Stimulated activated memory B cell treated with anti-CD40 and anti-IgM and Interleukin-4, amounts not matched to agents 10 μg/mL and 1 μg/mL and 100 μg/mL, for 72 hours (primary cell): Measurements from ENCODE around the gene BGN.

Experiments used
- ATAC-seq: fragments of 150-1000 bp; cut with Tn5 transposase; 2 replicates; pipeline ENCODE4 v1.10.0; 2021
- H3K27ac Mint-ChIP-seq: one replicate; pipeline ENCODE4 v1.8.0; 2022; ENCODE audit warnings: mild to moderate bottlenecking, mixed read lengths
- H3K27me3 Mint-ChIP-seq: one replicate; pipeline ENCODE4 v1.8.0; 2022; ENCODE audit warnings: mixed read lengths
- H3K36me3 Mint-ChIP-seq: one replicate; pipeline ENCODE4 v1.8.0; 2022; ENCODE audit warnings: mixed read lengths
- H3K4me1 Mint-ChIP-seq: one replicate; pipeline ENCODE4 v1.8.0; 2022; ENCODE audit warnings: mixed read lengths
- H3K4me3 Mint-ChIP-seq: one replicate; pipeline ENCODE4 v1.8.0; 2022; ENCODE audit warnings: mild to moderate bottlenecking, moderate library complexity, mixed read lengths
- H3K9me3 Mint-ChIP-seq: one replicate; pipeline ENCODE4 v1.8.0; 2022; ENCODE audit warnings: mixed read lengths

Gene BGN

DNA sequence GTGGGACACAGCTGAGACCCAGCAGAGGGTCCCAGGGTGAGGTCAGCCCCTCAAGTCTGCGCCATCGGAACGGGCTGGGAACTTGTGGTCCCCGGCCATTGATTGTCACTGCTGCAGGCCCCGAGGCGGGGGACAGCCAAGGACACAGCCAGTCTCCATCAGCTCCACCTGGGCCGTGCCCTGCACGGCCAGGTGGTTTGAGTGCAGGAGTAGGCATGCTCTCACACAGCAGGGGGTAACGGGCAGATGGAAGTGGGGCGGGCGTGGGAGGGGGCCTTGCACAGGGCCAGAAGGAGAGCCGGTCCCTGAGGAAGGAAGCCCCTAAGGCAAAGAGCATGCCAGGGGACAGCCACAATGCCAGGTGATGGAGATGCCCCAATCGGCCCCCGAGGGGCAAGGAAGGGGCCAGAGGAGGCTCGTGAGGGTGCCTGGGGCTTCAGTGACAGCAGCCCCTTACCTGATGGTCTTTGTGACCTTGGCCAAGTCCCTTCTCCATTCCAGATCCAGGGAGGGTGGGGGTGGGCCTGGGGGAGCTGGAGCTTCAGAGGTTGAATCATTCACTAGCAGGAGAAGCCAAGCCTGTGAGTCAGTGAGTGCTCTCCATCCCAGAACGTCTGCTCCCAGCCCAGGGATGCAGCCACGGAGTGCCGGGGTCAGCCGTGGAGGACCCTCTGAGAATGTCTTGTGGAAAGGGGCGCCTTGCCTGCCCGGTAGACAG, 24.9 kb downstream of the BGN start:
- Mint-ChIP-seq H3K4me1 (peaks cover 5% of the 10 kb centered on the region), H3K27me3 (peaks cover 35% of the 10 kb centered on the region), H3K4me3 (no peak overlapping the region), H3K9me3 (no peaks in the 10 kb centered on the region), H3K36me3 (no peaks in the 10 kb centered on the region), H3K27ac (no peak overlapping the region)
- no peak for ATAC-seq

DNA sequence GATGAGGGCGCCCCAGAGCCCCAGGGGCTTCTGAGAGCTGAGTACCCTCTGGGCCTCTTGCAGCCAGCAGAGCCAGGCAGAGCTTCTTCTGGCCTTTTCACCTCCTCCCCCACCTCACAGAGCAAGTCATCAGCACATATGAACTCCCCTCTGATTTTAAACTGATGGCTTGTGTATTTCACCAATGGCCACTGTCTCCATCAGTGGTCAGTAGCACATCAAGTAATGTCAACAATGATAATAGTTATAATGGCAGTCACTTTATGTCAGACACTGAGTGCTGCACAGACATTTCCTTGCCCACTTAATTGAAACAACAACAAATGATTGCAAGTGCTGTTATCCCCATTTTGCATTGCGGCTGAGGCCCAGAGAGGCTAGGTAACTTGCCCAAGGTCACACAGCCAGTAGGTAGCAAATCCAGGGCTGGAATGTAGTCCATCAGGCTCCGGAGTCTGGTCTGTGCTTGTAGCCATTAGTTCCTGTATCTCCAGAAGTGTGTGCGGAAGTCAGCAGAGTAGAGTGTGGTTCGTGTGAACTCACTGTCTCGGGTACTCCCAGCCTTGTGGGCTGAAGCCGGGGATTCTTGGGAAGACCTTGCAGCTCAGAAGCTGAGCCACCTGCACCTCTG, 25.6 kb downstream of the BGN start:
- Mint-ChIP-seq H3K27me3 (peaks cover 35% of the 10 kb centered on the region), H3K9me3 (no peaks in the 10 kb centered on the region), H3K36me3 (no peaks in the 10 kb centered on the region), H3K27ac (no peak overlapping the region), H3K4me3 (no peak overlapping the region), H3K4me1 (peaks cover 5% of the 10 kb centered on the region)
- no peak for ATAC-seq

DNA sequence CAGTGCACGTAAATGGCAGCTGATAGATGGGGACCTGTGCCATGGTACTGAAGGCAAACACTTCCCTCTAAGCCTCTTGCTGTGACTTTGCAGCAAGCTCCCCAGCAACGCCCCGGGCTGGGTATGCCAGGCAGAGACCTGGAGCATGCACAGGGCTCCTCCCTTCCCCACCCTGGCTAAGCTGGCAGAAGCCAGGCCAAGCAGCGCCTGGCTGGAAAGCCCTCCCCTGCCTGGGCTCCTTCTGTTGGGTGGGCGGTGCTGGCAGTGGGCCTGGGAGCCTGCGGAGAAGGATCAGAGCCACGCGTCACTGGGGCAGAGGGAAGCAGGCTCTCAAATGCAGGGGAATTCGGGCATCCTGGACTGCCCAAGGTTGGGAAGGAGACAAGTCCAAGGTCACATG, 26.3 kb downstream of the BGN start:
- Mint-ChIP-seq H3K4me3 (no peak overlapping the region), H3K36me3 (no peaks in the 10 kb centered on the region), H3K4me1 (peaks cover 5% of the 10 kb centered on the region), H3K27me3 (peaks cover 31% of the 10 kb centered on the region), H3K9me3 (no peaks in the 10 kb centered on the region), H3K27ac (no peak overlapping the region)
- ATAC-seq: no peak

DNA sequence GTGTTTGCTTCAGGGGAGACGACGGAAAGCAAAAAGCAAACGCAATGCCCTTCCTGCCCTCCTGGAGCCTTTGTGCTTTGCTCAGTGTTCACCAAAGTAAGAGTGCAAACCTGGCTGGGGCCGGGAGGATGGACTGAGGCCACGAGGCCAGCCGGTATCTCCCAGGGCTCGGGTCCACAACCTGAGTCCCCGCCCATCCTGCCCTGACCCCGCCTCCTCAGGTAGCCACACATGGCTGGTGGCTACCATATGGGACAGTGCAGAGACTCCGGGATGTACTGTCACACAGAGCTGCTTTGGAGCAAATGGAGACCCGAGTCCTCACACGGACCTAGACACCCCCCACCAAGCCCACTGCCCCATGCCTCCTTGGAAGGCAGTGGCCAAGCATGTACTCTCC, 27.5 kb downstream of the BGN start:
- Mint-ChIP-seq H3K9me3 (no peaks in the 10 kb centered on the region), H3K4me3 (no peak overlapping the region), H3K27me3 (peaks cover 39% of the 10 kb centered on the region), H3K4me1 (peaks cover 5% of the 10 kb centered on the region), H3K27ac (no peak overlapping the region), H3K36me3 (no peaks in the 10 kb centered on the region)
- no peak for ATAC-seq

DNA sequence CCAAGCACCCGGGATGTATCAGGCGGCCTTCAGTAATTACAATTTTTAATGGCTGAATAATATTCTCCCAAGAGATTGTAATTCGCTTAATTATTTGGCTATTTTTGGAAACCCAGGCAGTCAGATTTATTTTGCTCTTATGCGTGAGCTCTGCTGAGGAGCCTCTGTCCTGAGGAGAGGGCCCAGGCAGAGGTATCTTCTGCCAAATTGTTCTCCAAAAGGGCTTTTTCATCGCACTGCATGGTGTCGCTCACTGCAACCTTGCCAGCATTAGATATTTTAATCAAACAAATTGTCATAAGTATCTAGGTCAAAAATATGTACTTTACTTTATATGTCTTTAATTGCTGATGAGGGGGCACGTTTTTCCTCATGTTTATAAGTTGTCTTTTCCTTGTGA, 28.5 kb downstream of the BGN start:
- Mint-ChIP-seq H3K27ac (no peak overlapping the region), H3K27me3 (peaks cover 41% of the 10 kb centered on the region), H3K4me3 (no peak overlapping the region), H3K36me3 (no peaks in the 10 kb centered on the region), H3K9me3 (no peaks in the 10 kb centered on the region), H3K4me1 (peaks cover 5% of the 10 kb centered on the region)
- ATAC-seq: no peak

DNA sequence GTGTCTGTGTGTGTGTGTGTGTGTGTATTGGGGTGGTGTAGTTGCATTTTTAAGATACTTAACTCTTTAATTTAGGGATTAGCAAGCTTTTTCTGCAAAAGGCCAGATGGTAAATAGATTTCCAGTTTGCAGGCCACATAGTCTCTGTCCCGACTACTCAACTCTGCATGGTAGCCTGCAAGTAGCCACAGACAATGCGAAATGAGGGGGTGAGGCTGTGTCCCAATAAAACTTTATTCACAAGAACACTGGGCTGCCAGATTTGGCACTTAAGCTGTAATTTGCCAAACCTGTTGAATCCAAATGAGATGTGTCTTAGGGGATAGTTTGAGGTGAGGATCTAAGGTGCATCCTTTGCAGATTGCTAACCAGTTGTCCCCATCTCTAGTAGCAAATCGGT, 29.5 kb downstream of the BGN start:
- no peak overlapping the region for H3K27ac Mint-ChIP-seq
- no peak overlapping the region for H3K4me3 Mint-ChIP-seq
- ATAC-seq: no peak
- H3K36me3 Mint-ChIP-seq: no peaks in the 10 kb centered on the region
- H3K9me3 Mint-ChIP-seq: no peaks in the 10 kb centered on the region
- peaks cover 31% of the 10 kb centered on the region for H3K27me3 Mint-ChIP-seq
- H3K4me1 Mint-ChIP-seq: peaks cover 5% of the 10 kb centered on the region

DNA sequence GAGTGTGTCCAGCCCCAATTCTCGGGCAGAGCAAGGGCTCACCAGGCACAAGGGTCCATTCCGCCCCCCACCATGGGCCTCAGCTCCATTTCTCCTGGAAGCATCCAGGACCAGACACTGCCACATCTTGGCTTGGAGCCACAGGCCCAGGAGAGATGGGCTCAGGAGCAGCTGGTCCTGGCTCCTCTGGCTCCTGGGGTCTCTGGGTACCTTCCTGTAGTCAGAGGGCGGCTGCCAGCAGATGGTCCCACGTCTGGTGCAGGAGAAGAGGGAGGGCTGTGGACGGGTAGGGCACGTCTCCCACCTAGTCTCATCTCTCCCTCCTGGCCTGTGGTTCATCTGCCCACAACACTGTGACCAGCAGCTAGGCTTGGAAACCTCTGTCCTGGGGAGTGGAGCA, 30.7 kb downstream of the BGN start:
- ATAC-seq: no peak
- H3K4me1 Mint-ChIP-seq: peaks cover 5% of the 10 kb centered on the region
- no peak overlapping the region for H3K4me3 Mint-ChIP-seq
- no peaks in the 10 kb centered on the region for H3K36me3 Mint-ChIP-seq
- H3K27ac Mint-ChIP-seq: no peak overlapping the region
- no peaks in the 10 kb centered on the region for H3K9me3 Mint-ChIP-seq
- peaks cover 29% of the 10 kb centered on the region for H3K27me3 Mint-ChIP-seq

DNA sequence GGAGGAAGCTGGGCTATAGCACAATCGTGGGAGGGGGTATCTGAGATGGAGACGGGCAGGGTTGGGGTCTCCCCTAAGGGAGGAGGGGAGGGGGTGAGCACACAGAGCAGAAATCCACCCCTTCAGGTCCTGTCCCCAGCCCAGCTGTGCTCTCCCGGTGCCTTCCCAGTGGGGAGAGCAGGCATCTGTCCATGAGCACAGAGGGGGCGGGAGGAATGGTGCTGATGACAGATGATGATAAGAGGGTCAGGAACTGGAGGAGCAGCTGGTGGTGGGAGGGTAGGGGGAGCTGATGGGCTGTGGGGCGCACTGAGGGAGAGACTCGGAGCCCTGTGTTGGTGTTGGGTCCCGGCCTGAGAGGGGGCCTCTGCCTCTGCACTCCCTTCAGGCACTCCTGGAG, 31.3 kb downstream of the BGN start:
- no peaks in the 10 kb centered on the region for H3K36me3 Mint-ChIP-seq
- no peak for ATAC-seq
- H3K4me3 Mint-ChIP-seq: no peak overlapping the region
- H3K4me1 Mint-ChIP-seq: peaks cover 5% of the 10 kb centered on the region
- H3K27me3 Mint-ChIP-seq: peaks cover 29% of the 10 kb centered on the region
- H3K9me3 Mint-ChIP-seq: no peaks in the 10 kb centered on the region
- no peak overlapping the region for H3K27ac Mint-ChIP-seq

DNA sequence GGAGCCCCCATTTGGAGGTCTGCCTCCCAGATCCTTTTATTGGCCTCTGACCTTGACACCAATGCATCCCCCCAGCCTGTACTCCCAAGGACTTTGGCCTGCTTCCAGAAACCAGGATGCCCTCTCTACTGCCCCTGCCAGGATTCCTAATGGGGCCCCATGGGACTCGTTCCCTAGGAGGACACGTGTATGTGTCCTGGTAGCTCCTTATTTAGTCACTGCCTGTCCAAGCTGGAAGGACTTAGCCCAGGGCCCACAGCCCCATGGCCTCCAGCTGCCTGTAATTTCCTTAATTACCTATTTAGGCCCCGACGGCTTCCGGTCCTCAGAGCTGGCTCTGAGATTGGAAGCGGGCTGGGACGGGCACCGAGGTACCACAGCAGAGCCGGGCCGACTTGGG, 32.0 kb downstream of the BGN start:
- H3K27ac Mint-ChIP-seq: no peak overlapping the region
- no peaks in the 10 kb centered on the region for H3K9me3 Mint-ChIP-seq
- H3K4me3 Mint-ChIP-seq: no peak overlapping the region
- H3K4me1 Mint-ChIP-seq: peaks cover 3% of the 10 kb centered on the region
- ATAC-seq: no peak
- peaks cover 25% of the 10 kb centered on the region for H3K27me3 Mint-ChIP-seq
- H3K36me3 Mint-ChIP-seq: no peaks in the 10 kb centered on the region

DNA sequence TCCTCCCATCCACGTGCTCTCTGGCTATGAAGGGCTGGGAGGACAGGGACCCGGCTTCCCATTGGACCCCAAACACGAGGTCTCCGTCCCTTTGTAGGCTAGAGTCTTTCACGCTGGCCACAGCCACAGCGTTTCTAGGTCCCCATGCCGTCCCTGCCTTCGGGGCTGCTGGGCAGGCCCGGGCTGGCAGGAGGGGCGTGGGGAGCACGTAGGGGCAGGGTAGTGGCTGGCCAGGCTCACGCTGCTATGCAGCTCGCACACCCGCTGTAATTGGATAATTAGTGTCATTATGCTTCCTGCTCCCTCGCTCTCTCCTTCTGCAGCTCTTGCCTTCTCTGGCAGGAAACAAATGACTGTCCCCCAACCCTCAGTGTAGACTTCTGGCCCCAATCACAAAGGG, 32.4 kb downstream of the BGN start:
- no peak overlapping the region for H3K27ac Mint-ChIP-seq
- no peak overlapping the region for H3K4me3 Mint-ChIP-seq
- H3K9me3 Mint-ChIP-seq: no peaks in the 10 kb centered on the region
- no peaks in the 10 kb centered on the region for H3K4me1 Mint-ChIP-seq
- H3K27me3 Mint-ChIP-seq: peaks cover 21% of the 10 kb centered on the region
- no peaks in the 10 kb centered on the region for H3K36me3 Mint-ChIP-seq
- no peak for ATAC-seq

DNA sequence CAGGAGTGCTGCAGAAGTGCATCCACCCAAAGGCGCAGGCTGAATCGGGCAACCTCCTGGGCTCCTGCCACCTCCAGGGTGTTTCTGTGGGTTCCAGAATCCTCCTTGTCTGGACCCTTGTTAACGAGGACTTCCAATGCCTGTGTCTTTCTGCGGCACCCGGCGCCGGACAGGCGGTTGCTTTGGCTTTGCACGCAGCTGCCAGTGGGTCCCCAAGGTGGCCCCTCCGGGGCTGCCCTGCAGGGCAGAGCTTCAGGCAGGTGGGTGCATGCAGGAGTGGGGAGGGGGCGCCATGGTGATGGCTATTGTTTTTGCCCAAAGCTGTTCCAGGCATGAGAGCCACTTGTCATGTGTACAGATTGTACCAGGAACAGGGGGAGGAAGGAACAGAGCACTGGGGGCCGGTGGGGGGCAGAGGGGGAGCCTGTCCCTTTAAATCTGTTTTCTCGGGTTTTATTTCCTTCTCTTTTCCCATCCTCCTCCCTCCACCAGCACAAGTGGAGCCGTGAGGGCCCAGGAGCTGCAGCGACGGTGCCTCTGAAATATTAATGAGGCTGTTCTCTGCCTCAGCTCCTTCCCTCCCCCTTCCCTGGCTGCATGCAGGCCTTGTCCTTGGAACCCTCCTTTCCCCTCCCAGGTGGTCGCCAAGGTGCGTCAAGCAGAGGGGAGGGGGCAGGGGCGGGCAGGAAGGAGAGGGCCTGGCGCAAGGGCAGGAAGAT, 35.8 kb downstream of the BGN start:
- Mint-ChIP-seq H3K27me3 (peaks cover 27% of the 10 kb centered on the region), H3K4me3 (no peak overlapping the region), H3K4me1 (no peaks in the 10 kb centered on the region), H3K9me3 (no peaks in the 10 kb centered on the region), H3K36me3 (no peaks in the 10 kb centered on the region), H3K27ac (no peak overlapping the region)
- no peak for ATAC-seq

DNA sequence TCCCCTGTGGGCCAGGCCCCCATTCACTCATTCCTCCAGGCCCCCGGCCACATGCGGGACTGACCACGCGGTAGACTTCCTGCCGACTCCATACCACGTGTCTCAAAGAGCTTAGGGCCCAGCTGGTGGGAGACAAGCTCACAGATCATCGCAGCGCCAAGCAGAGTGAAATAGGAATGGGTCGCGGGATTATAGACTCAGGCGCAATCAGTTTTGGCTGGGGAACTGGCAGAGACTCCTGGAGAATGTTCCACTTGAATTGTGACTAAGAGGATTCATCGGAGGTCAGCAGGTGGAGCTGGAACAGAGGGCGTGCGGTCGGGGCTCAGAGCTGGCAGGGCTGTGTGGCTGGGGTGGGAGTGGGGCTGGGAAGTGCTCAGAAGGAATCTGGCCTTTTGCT, 38.3 kb downstream of the BGN start:
- Mint-ChIP-seq H3K4me1 (no peaks in the 10 kb centered on the region), H3K27ac (no peak overlapping the region), H3K36me3 (no peaks in the 10 kb centered on the region), H3K4me3 (no peak overlapping the region), H3K9me3 (no peaks in the 10 kb centered on the region), H3K27me3 (peaks cover 6% of the 10 kb centered on the region)
- no peak for ATAC-seq

DNA sequence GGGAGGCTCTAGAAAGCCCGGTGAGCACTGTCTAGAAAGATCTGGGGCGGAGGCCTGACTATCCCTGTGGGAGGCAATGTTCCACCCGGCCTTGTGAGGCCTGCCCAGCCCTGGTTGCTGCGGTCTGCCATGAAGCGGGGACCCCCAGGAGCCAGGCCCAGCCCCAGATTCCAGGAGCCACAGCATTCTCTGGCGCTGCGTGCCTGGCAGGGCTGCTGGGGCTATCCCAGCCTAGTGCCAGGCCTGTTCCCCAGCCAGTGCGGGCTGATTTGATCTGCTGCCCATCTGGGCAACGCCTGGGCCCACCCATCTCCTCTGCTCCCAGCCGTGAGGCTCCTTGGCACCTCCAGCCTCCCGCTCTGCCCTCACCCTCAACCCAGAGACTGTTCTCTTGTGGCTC, 42.3 kb downstream of the BGN start:
- Mint-ChIP-seq H3K4me3 (no peak overlapping the region), H3K36me3 (no peaks in the 10 kb centered on the region), H3K27ac (no peak overlapping the region), H3K4me1 (no peaks in the 10 kb centered on the region), H3K27me3 (peaks cover 23% of the 10 kb centered on the region), H3K9me3 (no peaks in the 10 kb centered on the region)
- ATAC-seq: no peak

DNA sequence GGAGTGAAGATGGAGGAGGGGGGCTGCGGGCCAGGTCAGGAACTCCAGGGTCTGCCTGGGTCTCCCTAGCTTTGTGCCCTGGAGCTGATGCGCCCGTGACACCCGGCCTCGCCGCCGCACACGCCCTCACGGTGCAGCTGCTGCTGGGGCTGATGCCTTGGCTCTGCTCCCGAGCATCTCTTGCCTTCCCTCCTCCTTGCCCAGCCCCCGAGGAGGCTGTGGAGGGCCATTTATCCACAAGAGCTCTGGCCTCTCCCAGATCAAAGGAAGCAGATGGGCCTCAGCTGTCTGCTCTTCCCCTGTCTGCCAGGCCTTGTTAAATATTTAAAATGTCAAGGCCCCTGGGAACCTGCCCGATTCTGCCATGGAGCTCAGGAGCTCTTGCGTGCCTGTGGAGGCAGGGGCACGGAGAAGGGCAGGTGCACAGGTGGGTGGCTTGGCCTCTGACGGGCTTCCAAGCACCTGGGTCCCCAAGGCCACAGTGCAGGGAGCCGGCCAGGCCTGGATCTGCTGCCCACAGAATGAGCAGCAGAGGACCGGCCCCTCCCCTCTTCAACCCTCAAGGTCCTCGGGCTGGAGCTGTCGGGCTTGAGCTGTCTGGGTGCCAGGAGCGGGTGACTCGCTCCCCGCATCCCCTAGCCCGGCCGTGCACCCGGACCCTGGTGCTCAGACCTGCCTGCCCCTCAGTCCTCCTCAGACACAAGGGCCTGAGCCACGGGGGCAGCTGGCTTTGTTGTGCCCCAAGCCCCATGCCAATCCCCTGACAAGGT, 42.9 kb downstream of the BGN start:
- ATAC-seq: no peak
- H3K9me3 Mint-ChIP-seq: no peaks in the 10 kb centered on the region
- no peak overlapping the region for H3K27ac Mint-ChIP-seq
- no peaks in the 10 kb centered on the region for H3K36me3 Mint-ChIP-seq
- peaks cover 23% of the 10 kb centered on the region for H3K27me3 Mint-ChIP-seq
- no peaks in the 10 kb centered on the region for H3K4me1 Mint-ChIP-seq
- H3K4me3 Mint-ChIP-seq: no peak overlapping the region

DNA sequence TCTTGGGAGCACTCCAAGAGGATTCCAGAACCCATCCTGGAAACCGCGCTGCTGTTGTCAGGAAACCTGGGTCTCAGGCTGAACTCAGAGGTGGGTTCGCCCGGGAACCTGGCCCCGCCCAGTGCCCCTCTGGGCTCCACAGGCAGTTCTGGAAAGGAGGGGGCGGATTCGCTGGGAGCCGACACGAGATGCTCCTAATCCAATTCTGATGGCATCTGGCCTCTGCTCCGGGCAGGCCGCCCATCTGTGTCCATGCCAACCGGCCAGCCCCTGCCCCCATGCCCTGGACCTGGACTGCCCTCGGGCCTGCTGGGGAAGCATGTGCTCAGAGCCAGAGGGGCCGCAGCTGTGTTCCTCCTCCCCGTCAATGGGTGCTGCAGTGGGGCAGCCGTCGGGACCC, 43.6 kb downstream of the BGN start:
- Mint-ChIP-seq H3K27me3 (peaks cover 18% of the 10 kb centered on the region), H3K27ac (no peak overlapping the region), H3K4me3 (no peak overlapping the region), H3K4me1 (no peaks in the 10 kb centered on the region), H3K9me3 (no peaks in the 10 kb centered on the region), H3K36me3 (no peaks in the 10 kb centered on the region)
- no peak for ATAC-seq
